ENCODE results near the gene KCNT1.

GRCh38 chr9:135703726-135704125, 1.7 kb downstream of the KCNT1 start:
- no peak for TF ChIP-seq POLR2A (IDR thresholded peaks at IDR 0.05; ENCODE audit: low read depth, low read length)
- TF ChIP-seq EZH2 (IDR thresholded peaks at IDR 0.05; ENCODE audit: borderline replicate concordance, low read depth, low read length, severe bottlenecking): no peak
- no peak for TF ChIP-seq CTCF (IDR thresholded peaks at IDR 0.05; ENCODE audit: extremely low read depth in 1 of 2, insufficient read depth in 1 of 2, low read depth in 1 of 2, low read length in 2 of 2)
- no peak for TF ChIP-seq POLR2AphosphoS5 (IDR thresholded peaks at IDR 0.05; ENCODE audit: insufficient read depth, low read depth, low read length)
